Astrocyte (in vitro differentiated cells and primary cell): Measurements from ENCODE around the gene IL36A. TPM values are rescaled to one million over a fixed set of nuclear protein-coding genes. Genes with fewer than 3 reads are reported as not detected.

ENCODE experiments used
- DNase-seq: peaks from one replicate; pipeline ENCODE4 v3.0.0-alpha.2; 2010; ENCODE audit warnings: low read depth
- FAIRE-seq: peaks from 2 replicates; lab custom pipeline; 2011; peaks lifted over from hg19 to GRCh38; lab: Jason Lieb, UNC
- H2AFZ ChIP-seq: 2 replicates; pipeline ENCODE4 v1.6.0; 2012; ENCODE audit warnings: low read depth, low read length, inconsistent platforms
- H3K27ac ChIP-seq: 2 replicates; pipeline ENCODE4 v1.5.1; 2011; ENCODE audit warnings: low read depth, low read length, inconsistent platforms
- H3K27me3 ChIP-seq: 2 replicates; pipeline ENCODE4 v1.6.0; 2011; ENCODE audit warnings: low read length, inconsistent platforms; ENCODE audit not compliant: insufficient read depth
- H3K36me3 ChIP-seq: 2 replicates; pipeline ENCODE4 v1.5.1; 2011; ENCODE audit warnings: low read length, inconsistent platforms; ENCODE audit not compliant: insufficient read depth
- H3K4me1 ChIP-seq: 2 replicates; pipeline ENCODE4 v1.5.1; 2011; ENCODE audit warnings: low read length, inconsistent platforms; ENCODE audit not compliant: insufficient read depth
- H3K4me2 ChIP-seq: 2 replicates; pipeline ENCODE4 v1.6.0; 2012; ENCODE audit warnings: low read length, inconsistent platforms
- H3K4me3 ChIP-seq: 2 replicates; pipeline ENCODE4 v1.5.1; 2011; ENCODE audit warnings: low read depth, mild to moderate bottlenecking, low read length, inconsistent platforms; ENCODE audit not compliant: insufficient read depth
- H3K79me2 ChIP-seq: 2 replicates; pipeline ENCODE4 v1.6.0; 2012; ENCODE audit warnings: mild to moderate bottlenecking, low read length, inconsistent platforms; ENCODE audit not compliant: insufficient read depth
- H3K9ac ChIP-seq: 2 replicates; pipeline ENCODE4 v1.6.0; 2012; ENCODE audit warnings: mild to moderate bottlenecking, low read length, inconsistent platforms
- H3K9me3 ChIP-seq: 2 replicates; pipeline ENCODE4 v1.5.1; 2012; ENCODE audit warnings: low read depth, mild to moderate bottlenecking, low read length, inconsistent platforms; ENCODE audit not compliant: insufficient read depth
- H4K20me1 ChIP-seq: 2 replicates; pipeline ENCODE4 v1.6.0; 2012; ENCODE audit warnings: low read length, inconsistent platforms; ENCODE audit not compliant: insufficient read depth
- H3K27ac Mint-ChIP-seq: one replicate; pipeline ENCODE4 v1.8.0; 2021; ENCODE audit warnings: mild to moderate bottlenecking, mixed read lengths; ENCODE audit not compliant: unreplicated experiment
- H3K27me3 Mint-ChIP-seq: one replicate; pipeline ENCODE4 v1.8.0; 2021; ENCODE audit warnings: low read depth, mixed read lengths; ENCODE audit not compliant: unreplicated experiment
- H3K36me3 Mint-ChIP-seq: one replicate; pipeline ENCODE4 v1.8.0; 2021; ENCODE audit warnings: low read depth, mixed read lengths; ENCODE audit not compliant: unreplicated experiment
- H3K4me1 Mint-ChIP-seq: one replicate; pipeline ENCODE4 v1.8.0; 2021; ENCODE audit warnings: low read depth, mixed read lengths; ENCODE audit not compliant: unreplicated experiment
- H3K4me3 Mint-ChIP-seq: one replicate; pipeline ENCODE4 v1.8.0; 2021; ENCODE audit warnings: mild to moderate bottlenecking, moderate library complexity, mixed read lengths; ENCODE audit not compliant: unreplicated experiment
- H3K9me3 Mint-ChIP-seq: one replicate; pipeline ENCODE4 v1.8.0; 2021; ENCODE audit warnings: mild to moderate bottlenecking, mixed read lengths; ENCODE audit not compliant: unreplicated experiment
- CTCF ChIP-seq: IDR thresholded peaks from 2 replicates; pipeline ENCODE4 v1.5.1; 2011; ENCODE audit warnings: low read depth, mild to moderate bottlenecking, inconsistent platforms, low read length, moderate library complexity; ENCODE audit not compliant: insufficient read depth
- EZH2 ChIP-seq: IDR thresholded peaks from 2 replicates; pipeline ENCODE4 v1.6.1; 2012; ENCODE audit warnings: mild to moderate bottlenecking, low read length, inconsistent platforms; ENCODE audit not compliant: insufficient read depth
- total RNA-seq: library from RNA; stranded (reverse); gene quantifications from 2 replicates; pipeline ENCODE4 v1.2.1, GENCODE V29; 2021

Gene IL36A
- total RNA-seq, 1 donor from 2014 or later, result not detected

GRCh38 chr2:113034016-113034415 is 28.8 kb downstream of the IL36A start:
- H3K4me2 ChIP-seq, result no peak overlapping the region
- no peak overlapping the region for H3K4me3 Mint-ChIP-seq
- no peak for FAIRE-seq

GRCh38 chr2:113036763-113037162 is 31.5 kb downstream of the IL36A start:
- no peak overlapping the region for H3K4me2 ChIP-seq
- no peaks in the 10 kb centered on the region for H3K36me3 ChIP-seq
- H3K4me3 ChIP-seq, result no peak overlapping the region
- Mint-ChIP-seq H3K4me3 (no peak overlapping the region), H3K9me3 (peaks cover 2% of the 10 kb centered on the region), H3K27me3 (peaks cover 24% of the 10 kb centered on the region), H3K36me3 (no peaks in the 10 kb centered on the region), H3K27ac (no peak overlapping the region), H3K4me1 (no peaks in the 10 kb centered on the region)
- no peaks in the 10 kb centered on the region for H3K79me2 ChIP-seq
- no peaks in the 10 kb centered on the region for H3K4me1 ChIP-seq
- FAIRE-seq, result no peak
- no peak overlapping the region for H3K27ac ChIP-seq
- DNase-seq, result no peak
- no peaks in the 10 kb centered on the region for H3K9me3 ChIP-seq
- peaks cover 28% of the 10 kb centered on the region for H3K27me3 ChIP-seq
- H4K20me1 ChIP-seq, result no peaks in the 10 kb centered on the region
- no peak overlapping the region for H2AFZ ChIP-seq
- TF ChIP-seq EZH2 (no peak), CTCF (no peak)
- H3K9ac ChIP-seq, result no peak overlapping the region

More at GRCh38 chr2:113034016-113034415, 28.8 kb downstream of the IL36A start:
- TF ChIP-seq CTCF (no peak), EZH2 (no peak)
- Histone ChIP-seq H3K9me3 (no peaks in the 10 kb centered on the region), H2AFZ (no peak overlapping the region), H3K4me1 (no peaks in the 10 kb centered on the region), H3K79me2 (no peaks in the 10 kb centered on the region), H3K9ac (no peak overlapping the region), H3K27me3 (peaks cover 35% of the 10 kb centered on the region), H3K36me3 (no peaks in the 10 kb centered on the region), H3K4me3 (no peak overlapping the region), H3K27ac (no peak overlapping the region), H4K20me1 (no peaks in the 10 kb centered on the region)
- Mint-ChIP-seq H3K27ac (no peak overlapping the region), H3K27me3 (peaks cover 33% of the 10 kb centered on the region), H3K4me1 (no peaks in the 10 kb centered on the region), H3K36me3 (no peaks in the 10 kb centered on the region), H3K9me3 (peaks cover 4% of the 10 kb centered on the region)
- DNase-seq, result no peak

GRCh38 chr2:113038291-113038690 is 33.0 kb downstream of the IL36A start:
- no peaks in the 10 kb centered on the region for H3K9me3 ChIP-seq
- H3K36me3 ChIP-seq, result no peaks in the 10 kb centered on the region
- DNase-seq, result no peak
- H3K27me3 ChIP-seq, result peaks cover 20% of the 10 kb centered on the region
- H3K4me2 ChIP-seq, result no peak overlapping the region
- Mint-ChIP-seq H3K4me3 (no peak overlapping the region), H3K27ac (no peak overlapping the region), H3K27me3 (peaks cover 17% of the 10 kb centered on the region), H3K9me3 (peaks cover 2% of the 10 kb centered on the region), H3K36me3 (no peaks in the 10 kb centered on the region), H3K4me1 (no peaks in the 10 kb centered on the region)
- H3K79me2 ChIP-seq, result no peaks in the 10 kb centered on the region
- no peak overlapping the region for H3K27ac ChIP-seq
- H3K4me1 ChIP-seq, result no peaks in the 10 kb centered on the region
- H4K20me1 ChIP-seq, result no peaks in the 10 kb centered on the region
- FAIRE-seq, result no peak
- no peak overlapping the region for H3K9ac ChIP-seq
- H2AFZ ChIP-seq, result no peak overlapping the region
- H3K4me3 ChIP-seq, result no peak overlapping the region
- no peak for TF ChIP-seq EZH2
- no peak for TF ChIP-seq CTCF
